Caco-2 (cell line): ENCODE results near the gene SAMD4A. TPM values are rescaled to one million over a fixed set of nuclear protein-coding genes. Genes with fewer than 3 reads are reported as not detected.

ENCODE experiments used
- BruUV-seq: library from RNA; stranded (reverse); fragments of 400-500 nt; replicated peaks from 2 replicates; lab custom pipeline; 2021; lab: Mats Ljungman, UMichigan
- CTCF ChIA-PET: fragments of 300-600 bp; sonication (Branson Sonifier 250); formaldehyde crosslinking; loops from one replicate; lab custom pipeline; 2022; ENCODE audit warnings: antibody characterized with exemption; lab: Charles Lee
- POLR2A ChIA-PET: fragments of 300-600 bp; sonication (Branson Sonifier 250); formaldehyde crosslinking; loops from one replicate; lab custom pipeline; 2022; ENCODE audit warnings: antibody characterized with exemption; lab: Charles Lee
- DNase-seq, 2 experiments: peaks; one replicate each; pipeline versions ENCODE4 v3.0.0 to v3.0.0-alpha.2; 2020 to 2022
- H3K27me3 ChIP-seq: replicated peaks from 2 replicates; pipeline ENCODE4 v1.6.0; 2011; ENCODE audit warnings: low read length; ENCODE audit not compliant: control insufficient read depth, insufficient read depth
- H3K36me3 ChIP-seq: 2 replicates; pipeline ENCODE4 v1.5.1; 2011; ENCODE audit warnings: low read length; ENCODE audit not compliant: control insufficient read depth, insufficient read depth
- H3K4me1 ChIP-seq: fragments of 250-450 bp; sonication (Bioruptor Pico); 2 replicates; pipeline ENCODE4 v1.5.1; 2020; ENCODE audit warnings: mild to moderate bottlenecking
- H3K4me3 ChIP-seq: 2 replicates; pipeline ENCODE4 v1.5.1; 2011; ENCODE audit warnings: low read depth, mild to moderate bottlenecking, control low read depth, low read length
- H3K9me3 ChIP-seq: fragments of 250-450 bp; sonication (Bioruptor Pico); 2 replicates; pipeline ENCODE4 v1.5.1; 2020; ENCODE audit warnings: mild to moderate bottlenecking, moderate library complexity
- H3K27ac Mint-ChIP-seq: one replicate; pipeline ENCODE4 v1.8.0; 2022; ENCODE audit warnings: mixed read lengths; ENCODE audit not compliant: unreplicated experiment
- H3K27me3 Mint-ChIP-seq: one replicate; pipeline ENCODE4 v1.8.0; 2022; ENCODE audit warnings: mixed read lengths; ENCODE audit not compliant: insufficient read depth, unreplicated experiment
- H3K36me3 Mint-ChIP-seq: one replicate; pipeline ENCODE4 v1.8.0; 2022; ENCODE audit warnings: mild to moderate bottlenecking, mixed read lengths; ENCODE audit not compliant: insufficient read depth, unreplicated experiment
- H3K4me1 Mint-ChIP-seq: one replicate; pipeline ENCODE4 v1.8.0; 2022; ENCODE audit warnings: low read depth, mixed read lengths; ENCODE audit not compliant: unreplicated experiment
- H3K4me3 Mint-ChIP-seq: one replicate; pipeline ENCODE4 v1.8.0; 2022; ENCODE audit warnings: mild to moderate bottlenecking, moderate library complexity, mixed read lengths; ENCODE audit not compliant: unreplicated experiment
- H3K9me3 Mint-ChIP-seq: one replicate; pipeline ENCODE4 v1.8.0; 2022; ENCODE audit warnings: mixed read lengths; ENCODE audit not compliant: unreplicated experiment
- CTCF ChIP-seq, 2 experiments: fragments of 200-600 bp in 1 of 2; IDR thresholded peaks; 1 replicate in 1 of 2; 2 replicates in 1 of 2; pipeline versions ENCODE4 v1.5.1 to v1.8.0; 2011 to 2022; ENCODE audit warnings: antibody characterized with exemption in 1 of 2, control low read depth in 1 of 2, inconsistent platforms in 1 of 2, low read depth in 1 of 2, low read length in 1 of 2, mild to moderate bottlenecking in 1 of 2, moderate library complexity in 1 of 2; ENCODE audit not compliant: insufficient read depth in 1 of 2, severe bottlenecking in 1 of 2, unreplicated experiment in 1 of 2
- intact Hi-C: fragments of 100-400 bp; cut with micrococcal nuclease; formaldehyde crosslinking; loops from one replicate; pipeline ENCODE4 v1.10.0; 2022; ENCODE audit not compliant: unreplicated experiment
- total RNA-seq: library from RNA; stranded (reverse); gene quantifications from 2 replicates; pipeline ENCODE4 v1.2.3, GENCODE V29; 2022

Gene SAMD4A
- total RNA-seq, 1 experiment from 2014 or later = 60.8 TPM

- peak; percentile 18 to 54 for TF ChIP-seq CTCF (IDR thresholded peaks at IDR 0.05; ENCODE audit: insufficient read depth in 1 of 2, low read depth in 1 of 2, low read length in 1 of 2, severe bottlenecking in 1 of 2, unreplicated experiment in 1 of 2)
- Mint-ChIP-seq H3K36me3 (peaks cover 89% of the 10 kb centered on the region), H3K27me3 (no peaks in the 10 kb centered on the region), H3K27ac (peak overlapping the region; percentile 30), H3K4me1 (peaks cover 12% of the 10 kb centered on the region), H3K4me3 (peak overlapping the region; percentile 12), H3K9me3 (no peaks in the 10 kb centered on the region)
- H3K4me1 ChIP-seq = peaks cover 5% of the 10 kb centered on the region; the same call in 1 of the 2 replicates
- ChIA-PET CTCF (interaction anchor here (0.6 to 2.1 kb wide), 11 partner anchors 9 to 426 kb away, joined by 3 to 31 read pairs (median 4); partner anchors contain the start of genes CGRRF1 and SAMD4A), POLR2A (interaction anchor here (0.8 kb wide), 1 partner anchor 207 kb away, joined by 3 read pairs; no protein-coding TSS in a partner anchor)
- H3K36me3 ChIP-seq = peaks cover 2% of the 10 kb centered on the region
- intact Hi-C loops = loop anchor here (1.0 kb wide), 2 partner anchors 209 to 264 kb away; partner anchors contain the start of gene CGRRF1
- no peak overlapping the region for H3K4me3 ChIP-seq
- H3K9me3 ChIP-seq = no peaks in the 10 kb centered on the region
- BruUV-seq = no TSS peak
- peak; percentile 72 to 81 for DNase-seq
- H3K27me3 ChIP-seq = no peaks in the 10 kb centered on the region
These were observed 206.5 kb downstream of the SAMD4A start for GRCh38 chr14:54773171-54774006.

- H3K4me1 Mint-ChIP-seq = peaks cover 12% of the 10 kb centered on the region
- no peaks in the 10 kb centered on the region for H3K9me3 ChIP-seq
- H3K27ac Mint-ChIP-seq = peak overlapping the region; percentile 37
- H3K9me3 Mint-ChIP-seq = no peaks in the 10 kb centered on the region
- H3K27me3 Mint-ChIP-seq = no peaks in the 10 kb centered on the region
- TF ChIP-seq CTCF (IDR thresholded peaks at IDR 0.05; ENCODE audit: insufficient read depth in 1 of 2, low read depth in 1 of 2, low read length in 1 of 2, severe bottlenecking in 1 of 2, unreplicated experiment in 1 of 2) = no peak
- intact Hi-C loops = no loop called here
- H3K4me3 ChIP-seq = no peak overlapping the region
- H3K4me3 Mint-ChIP-seq = no peak overlapping the region
- ChIA-PET CTCF (interaction anchor here (0.6 to 0.7 kb wide), 2 partner anchors 225 to 246 kb away, joined by 3 read pairs; no protein-coding TSS in a partner anchor), POLR2A (no interaction called here)
- DNase-seq = no peak
- BruUV-seq = no TSS peak
- no peaks in the 10 kb centered on the region for H3K27me3 ChIP-seq
- H3K4me1 ChIP-seq = peaks cover 5% of the 10 kb centered on the region; the same call in 1 of the 2 replicates
- peaks cover 2% of the 10 kb centered on the region for H3K36me3 ChIP-seq
- peaks cover 91% of the 10 kb centered on the region for H3K36me3 Mint-ChIP-seq
These were observed 207.9 kb downstream of the SAMD4A start for GRCh38 chr14:54774824-54775223.

- Mint-ChIP-seq H3K27ac (no peak overlapping the region), H3K36me3 (peaks cover 91% of the 10 kb centered on the region), H3K9me3 (no peaks in the 10 kb centered on the region), H3K4me1 (peaks cover 12% of the 10 kb centered on the region), H3K4me3 (no peak overlapping the region), H3K27me3 (no peaks in the 10 kb centered on the region)
- peaks cover 5% of the 10 kb centered on the region; the same call in 1 of the 2 replicates for H3K4me1 ChIP-seq
- H3K27me3 ChIP-seq = no peaks in the 10 kb centered on the region
- ChIA-PET CTCF (interaction anchor here (0.5 to 0.6 kb wide), 2 partner anchors 11 to 320 kb away, joined by 3 to 6 read pairs; no protein-coding TSS in a partner anchor), POLR2A (no interaction called here)
- peaks cover 2% of the 10 kb centered on the region for H3K36me3 ChIP-seq
- DNase-seq = no peak
- intact Hi-C loops = no loop called here
- no peak overlapping the region for H3K4me3 ChIP-seq
- TF ChIP-seq CTCF (IDR thresholded peaks at IDR 0.05; ENCODE audit: insufficient read depth in 1 of 2, low read depth in 1 of 2, low read length in 1 of 2, severe bottlenecking in 1 of 2, unreplicated experiment in 1 of 2) = no peak
- H3K9me3 ChIP-seq = no peaks in the 10 kb centered on the region
- BruUV-seq = no TSS peak
These were observed 208.7 kb downstream of the SAMD4A start for GRCh38 chr14:54775486-54776140.
